Mucosa of gallbladder (tissue), 1 donor: ENCODE results near the gene VWF. TPM values are rescaled to one million over a fixed set of nuclear protein-coding genes. Genes with fewer than 3 reads are reported as not detected.

Experiments used
- DNase-seq: peaks from one replicate; pipeline ENCODE4 v3.0.0-alpha.2; 2020; ENCODE audit warnings: low spot score
- total RNA-seq: library from RNA; stranded (reverse); gene quantifications from one replicate; pipeline ENCODE4 v1.2.1, GENCODE V29; 2021
- donor health status: DM: no; HTN: no; CAD: no.

Gene VWF
- total RNA-seq, 1 donor from 2014 or later = 97.3 TPM

- DNase-seq = no peak
Measured at GRCh38 chr12:5912437-5913334, 211.8 kb downstream of the VWF start.

DNA sequence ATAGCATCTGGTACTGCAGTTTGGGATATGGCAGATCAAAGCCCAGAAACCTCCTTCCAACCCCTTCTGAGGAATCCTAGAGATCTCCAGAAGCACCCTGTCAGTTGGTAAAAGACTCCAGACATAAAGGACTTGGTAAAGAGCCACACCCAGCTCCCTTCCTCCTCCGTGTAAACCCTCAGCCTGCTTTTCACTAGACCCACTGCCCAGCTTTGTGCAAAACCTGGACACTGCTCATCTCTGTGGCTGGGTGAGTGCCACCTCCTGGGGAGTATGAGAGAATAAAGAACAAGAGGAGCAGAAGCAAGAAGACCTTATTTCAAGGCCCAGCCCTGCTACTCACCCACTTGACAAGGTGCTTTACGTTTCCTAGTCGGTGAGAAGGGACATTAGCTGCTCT is 212.5 kb downstream of the VWF start:
- DNase-seq = no peak

- DNase-seq = no peak
Measured at GRCh38 chr12:5910790-5911548, 213.5 kb downstream of the VWF start.

DNA sequence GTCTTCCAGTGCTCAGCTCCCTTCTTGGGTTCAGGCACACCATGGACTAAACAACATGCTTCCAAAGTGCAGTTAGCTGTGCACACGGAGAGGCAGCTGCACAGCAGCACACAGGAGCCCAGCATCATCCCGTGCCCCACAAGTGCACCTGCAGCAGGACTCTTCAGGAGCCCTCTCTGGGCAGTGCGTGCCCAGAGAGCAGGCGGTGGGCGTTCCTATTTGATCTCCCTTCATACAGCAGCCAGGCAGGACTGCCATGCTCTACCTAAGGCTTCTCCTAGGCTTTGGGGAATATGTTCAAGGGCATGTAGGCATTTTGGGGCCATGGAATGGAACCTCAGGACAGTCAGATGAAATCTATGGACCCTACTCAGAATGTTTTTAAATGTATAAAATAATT is 214.9 kb downstream of the VWF start:
- no peak for DNase-seq

GRCh38 chr12:5908251-5908650 is 216.2 kb downstream of the VWF start:
- DNase-seq = no peak

GRCh38 chr12:5907807-5908206 is 216.7 kb downstream of the VWF start:
- no peak for DNase-seq

DNA sequence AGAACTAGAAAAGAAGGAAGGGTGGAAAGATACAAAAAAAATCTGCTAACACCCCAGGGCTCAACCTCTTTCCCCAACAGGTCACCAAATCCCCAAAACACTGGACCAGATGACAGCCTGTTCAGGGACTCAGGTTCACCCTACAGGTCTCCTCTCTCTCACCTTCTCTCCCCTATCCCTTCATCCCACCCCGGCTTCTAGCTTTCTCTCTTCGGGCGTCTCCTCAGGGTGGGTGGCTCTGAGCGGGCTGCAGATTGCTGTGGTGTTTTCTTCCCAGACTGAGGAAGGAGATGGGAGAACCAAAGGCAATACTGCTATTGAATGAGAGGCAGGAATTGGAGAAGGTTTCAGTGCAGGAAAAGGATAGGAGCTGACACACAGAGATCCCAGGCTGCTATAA is 218.7 kb downstream of the VWF start:
- no peak for DNase-seq

DNA sequence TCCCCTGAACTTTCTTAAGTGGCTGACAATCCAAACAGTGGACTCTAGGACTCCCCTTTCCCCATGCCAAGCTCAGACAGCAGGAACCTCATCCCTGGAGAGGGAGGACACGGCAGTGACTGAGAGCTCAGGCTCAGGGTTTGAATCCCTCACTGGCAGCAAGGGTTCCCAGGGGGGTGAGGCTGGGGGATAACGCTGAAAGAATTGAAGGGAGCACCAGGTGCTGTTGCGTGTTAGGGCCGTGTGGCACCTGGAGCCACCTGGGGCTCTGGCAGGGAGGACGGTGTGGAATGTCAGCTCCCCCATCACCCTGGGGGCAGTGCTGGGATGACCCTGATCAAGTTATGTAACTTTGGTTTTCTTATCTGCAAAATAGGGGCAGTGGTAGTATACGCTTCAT is 219.5 kb downstream of the VWF start:
- no peak for DNase-seq

GRCh38 chr12:5904441-5904840 is 220.0 kb downstream of the VWF start:
- no peak for DNase-seq

DNA sequence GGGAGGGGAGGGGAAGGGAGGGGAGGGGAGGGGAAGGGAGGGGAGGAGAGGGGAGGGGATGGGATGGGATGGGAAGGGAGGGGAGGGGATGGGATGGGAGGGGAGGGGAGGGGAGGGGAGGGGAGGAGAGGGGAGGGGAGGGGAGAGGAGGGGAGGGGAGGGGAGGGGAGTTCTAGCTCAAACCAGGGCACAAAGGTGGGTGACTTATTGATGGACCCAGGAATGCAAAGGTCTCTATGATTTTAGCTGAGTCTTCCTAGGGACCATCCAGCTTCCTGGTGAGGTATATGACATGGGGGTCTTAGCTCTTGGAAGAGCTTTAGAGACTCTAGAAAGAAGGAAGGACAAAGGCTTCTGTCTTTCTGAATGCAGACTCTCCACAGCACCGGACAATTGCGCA is 221.7 kb downstream of the VWF start:
- DNase-seq = no peak

GRCh38 chr12:5901416-5901815 is 223.1 kb downstream of the VWF start:
- no peak for DNase-seq

- no peak for DNase-seq
Measured at GRCh38 chr12:5900533-5901205, 223.8 kb downstream of the VWF start.

DNA sequence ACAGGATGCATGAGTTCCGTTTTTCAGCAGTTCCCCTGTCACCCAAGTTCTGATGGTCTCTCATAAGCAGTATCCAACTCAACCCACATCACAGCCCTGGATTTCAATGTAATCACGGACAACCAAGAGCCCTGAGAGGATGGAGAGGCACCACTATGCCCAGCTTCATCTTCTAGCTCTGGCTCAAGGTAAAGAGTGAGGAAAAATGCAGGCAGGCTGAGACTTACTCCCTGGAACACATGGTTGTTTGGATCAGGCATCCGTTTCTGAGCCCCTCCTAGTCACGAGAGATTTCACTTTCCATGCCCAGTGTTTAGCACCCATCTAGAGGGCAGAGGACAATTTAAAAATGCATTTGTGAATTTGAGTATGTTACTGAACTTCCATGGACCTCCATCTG is 224.4 kb downstream of the VWF start:
- no peak for DNase-seq

- no peak for DNase-seq
Measured at GRCh38 chr12:5899675-5900074, 224.8 kb downstream of the VWF start.

GRCh38 chr12:5898874-5899273 is 225.6 kb downstream of the VWF start:
- no peak for DNase-seq

Other genes with a start within 250 kb of the VWF start
- gene ANO2, start 179.4 kb downstream of the VWF start, total RNA-seq = 2.5 TPM
- gene CD9, start 75.7 kb upstream of the VWF start, total RNA-seq = 139 TPM
- gene PLEKHG6, start 186.0 kb upstream of the VWF start, total RNA-seq = 64.9 TPM
- gene TNFRSF1A, start 217.4 kb upstream of the VWF start, total RNA-seq = 155 TPM